ENCODE results near the gene PCDHGB4.
"Not testable (repeated sequence)": the region's sequence is repeated elsewhere in the genome, so short reads cannot be mapped to it uniquely, and the experiment has no call there.

PCDHGB4 gene

DNA sequence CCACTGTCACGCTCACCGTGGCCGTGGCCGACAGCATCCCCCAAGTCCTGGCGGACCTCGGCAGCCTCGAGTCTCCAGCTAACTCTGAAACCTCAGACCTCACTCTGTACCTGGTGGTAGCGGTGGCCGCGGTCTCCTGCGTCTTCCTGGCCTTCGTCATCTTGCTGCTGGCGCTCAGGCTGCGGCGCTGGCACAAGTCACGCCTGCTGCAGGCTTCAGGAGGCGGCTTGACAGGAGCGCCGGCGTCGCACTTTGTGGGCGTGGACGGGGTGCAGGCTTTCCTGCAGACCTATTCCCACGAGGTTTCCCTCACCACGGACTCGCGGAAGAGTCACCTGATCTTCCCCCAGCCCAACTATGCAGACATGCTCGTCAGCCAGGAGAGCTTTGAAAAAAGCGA, 45.2 kb downstream of the PCDHGB4 start:
- not testable (repeated sequence) for DNase-seq

DNA sequence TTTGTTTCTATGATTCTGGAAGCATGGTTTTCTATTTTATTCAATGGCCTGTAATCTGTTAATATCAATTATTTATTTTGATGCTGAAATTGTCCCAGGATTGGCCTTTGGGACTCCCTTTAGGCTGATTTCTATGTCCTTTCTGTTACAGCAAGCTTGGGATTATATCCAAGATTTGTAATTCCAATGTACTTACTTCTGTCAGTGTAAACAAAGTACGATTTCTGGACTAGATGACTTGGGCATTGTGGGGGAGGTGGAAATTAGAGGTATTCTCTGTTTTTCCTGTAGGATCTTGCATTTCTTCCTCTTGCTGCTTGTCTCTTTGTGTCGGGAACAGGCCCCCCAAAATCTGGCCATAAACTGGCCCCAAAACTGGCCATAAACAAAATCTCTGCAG, 46.5 kb downstream of the PCDHGB4 start:
- no peak for DNase-seq

DNA sequence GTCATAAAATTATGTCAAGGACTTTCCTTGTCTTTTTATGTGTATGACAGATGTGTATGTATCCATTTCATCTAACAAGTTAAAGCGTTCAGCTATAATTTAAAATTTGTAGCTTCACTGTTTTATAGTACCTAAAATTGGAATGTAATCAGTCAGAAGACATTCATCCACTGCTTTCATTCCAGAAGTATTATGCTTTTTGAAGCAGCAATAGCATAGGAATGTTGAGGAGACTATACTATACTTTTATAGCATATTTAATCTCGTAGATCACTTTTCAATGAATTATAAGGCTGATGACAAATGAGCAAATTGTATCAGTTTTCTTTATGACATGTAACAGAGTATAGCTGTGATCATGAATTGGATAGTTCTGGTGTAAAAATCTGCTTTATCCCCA, 49.7 kb downstream of the PCDHGB4 start:
- DNase-seq: no peak

DNA sequence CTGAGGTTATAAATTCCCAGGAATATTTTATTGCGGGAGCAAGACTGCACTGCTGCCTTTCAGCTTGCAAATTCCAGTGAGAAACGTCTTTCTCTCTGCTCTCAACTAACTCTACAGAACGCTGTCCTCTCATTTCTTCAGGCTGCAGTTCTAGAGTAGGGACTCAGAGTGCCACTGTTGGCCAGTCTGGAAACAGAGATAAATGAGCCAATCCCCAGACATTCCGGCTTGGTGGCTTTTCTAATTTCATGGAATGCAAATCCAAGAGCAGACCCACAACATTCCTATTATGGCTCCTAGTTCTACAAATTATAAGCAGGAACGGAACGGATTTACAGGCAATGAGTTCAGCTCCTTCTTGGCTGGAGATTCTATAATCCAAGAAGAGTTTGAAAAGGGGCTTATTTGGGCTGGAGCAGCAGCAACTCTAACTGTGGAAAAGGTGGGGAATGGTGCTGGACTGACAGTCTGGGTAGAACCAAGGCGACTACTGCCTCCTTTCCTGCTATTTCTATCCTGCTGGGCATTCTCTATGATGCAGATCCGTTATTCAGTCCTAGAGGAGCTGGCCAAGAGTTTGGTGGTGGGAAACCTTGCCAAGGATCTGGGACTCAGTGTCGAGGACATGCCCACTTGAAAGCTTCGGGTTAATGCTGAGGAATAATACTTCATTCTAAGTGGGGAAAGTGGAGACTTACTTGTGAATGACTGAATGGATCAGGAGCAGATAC, 52.1 kb downstream of the PCDHGB4 start:
- DNase-seq: no peak
